Fibroblast of villous mesenchyme (primary cell): Measurements from ENCODE around the gene FAM13A. TPM values are rescaled to one million over a fixed set of nuclear protein-coding genes. Genes with fewer than 3 reads are reported as not detected.
"Not testable (repeated sequence)": the region's sequence is repeated elsewhere in the genome, so short reads cannot be mapped to it uniquely, and the experiment has no call there.

Experiments
- DNase-seq: peaks from one replicate; pipeline ENCODE4 v3.0.0-alpha.2; 2010; ENCODE audit warnings: low read depth
- H3K4me3 ChIP-seq: 2 replicates; pipeline ENCODE4 v1.5.1; 2011; ENCODE audit warnings: low read depth, mild to moderate bottlenecking, low read length
- total RNA-seq: library from RNA; depleted of rRNA; stranded (reverse); fragments of >200 nt; gene quantifications from 2 replicates; pipeline ENCODE4 v1.2.3, GENCODE V29; 2012
- TF ChIP-seq, protein P1 (sequence below): IDR thresholded peaks from 2 replicates; pipeline ENCODE4 v1.5.1; 2012; ENCODE audit warnings: low read depth, mild to moderate bottlenecking, low read length; ENCODE audit not compliant: insufficient read depth

FAM13A gene
- total RNA-seq, 1 donor, result 34.1 TPM

DNA sequence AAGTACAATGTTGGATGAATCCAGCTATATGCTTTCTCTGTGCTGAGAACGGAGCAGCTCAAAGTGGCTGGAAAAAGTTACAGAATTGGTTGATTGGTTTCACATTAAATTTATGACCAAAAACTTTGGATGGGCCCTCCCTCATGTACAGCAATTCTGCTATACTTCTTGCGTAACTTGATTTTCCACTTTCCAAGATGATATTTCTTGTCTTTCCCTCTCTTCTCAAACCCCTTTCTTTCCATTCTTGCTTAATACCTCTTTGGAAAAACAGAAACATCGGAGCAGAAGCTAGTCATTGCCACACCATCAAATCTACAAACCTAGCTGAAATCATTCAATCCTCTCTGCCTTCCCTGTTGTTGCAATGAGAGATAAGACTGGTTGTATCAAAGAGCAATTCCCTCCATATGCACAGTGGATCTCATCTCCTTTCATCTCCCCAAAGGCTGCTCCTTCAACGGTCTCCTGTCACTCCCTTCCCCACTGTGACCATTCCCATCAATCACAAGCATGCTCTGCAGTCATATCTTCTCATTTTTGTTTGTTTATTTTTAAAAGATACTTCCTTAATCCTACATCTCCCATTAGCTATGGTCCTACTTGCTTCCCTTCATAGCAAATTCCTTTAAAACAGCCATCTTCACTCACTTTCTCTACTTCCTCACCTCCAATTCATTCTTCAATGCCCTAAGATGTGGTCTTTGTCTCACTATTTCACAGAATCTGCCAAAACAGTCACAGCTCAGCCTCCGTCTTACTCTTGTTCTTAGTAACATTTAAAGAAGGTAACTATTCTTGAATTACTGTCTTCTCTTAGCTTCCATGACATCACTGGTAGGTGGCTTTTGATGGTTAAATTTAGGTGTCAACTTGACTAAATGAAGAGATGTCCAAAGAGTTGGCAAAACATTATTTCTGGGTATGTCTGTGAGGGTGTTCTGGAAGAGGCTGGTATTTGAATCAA lies 145.5 kb downstream of the FAM13A start:
- no peak overlapping the region for H3K4me3 ChIP-seq
- DNase-seq, result no peak
- TF ChIP-seq, protein P1, sequence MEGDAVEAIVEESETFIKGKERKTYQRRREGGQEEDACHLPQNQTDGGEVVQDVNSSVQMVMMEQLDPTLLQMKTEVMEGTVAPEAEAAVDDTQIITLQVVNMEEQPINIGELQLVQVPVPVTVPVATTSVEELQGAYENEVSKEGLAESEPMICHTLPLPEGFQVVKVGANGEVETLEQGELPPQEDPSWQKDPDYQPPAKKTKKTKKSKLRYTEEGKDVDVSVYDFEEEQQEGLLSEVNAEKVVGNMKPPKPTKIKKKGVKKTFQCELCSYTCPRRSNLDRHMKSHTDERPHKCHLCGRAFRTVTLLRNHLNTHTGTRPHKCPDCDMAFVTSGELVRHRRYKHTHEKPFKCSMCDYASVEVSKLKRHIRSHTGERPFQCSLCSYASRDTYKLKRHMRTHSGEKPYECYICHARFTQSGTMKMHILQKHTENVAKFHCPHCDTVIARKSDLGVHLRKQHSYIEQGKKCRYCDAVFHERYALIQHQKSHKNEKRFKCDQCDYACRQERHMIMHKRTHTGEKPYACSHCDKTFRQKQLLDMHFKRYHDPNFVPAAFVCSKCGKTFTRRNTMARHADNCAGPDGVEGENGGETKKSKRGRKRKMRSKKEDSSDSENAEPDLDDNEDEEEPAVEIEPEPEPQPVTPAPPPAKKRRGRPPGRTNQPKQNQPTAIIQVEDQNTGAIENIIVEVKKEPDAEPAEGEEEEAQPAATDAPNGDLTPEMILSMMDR, result no peak

DNA sequence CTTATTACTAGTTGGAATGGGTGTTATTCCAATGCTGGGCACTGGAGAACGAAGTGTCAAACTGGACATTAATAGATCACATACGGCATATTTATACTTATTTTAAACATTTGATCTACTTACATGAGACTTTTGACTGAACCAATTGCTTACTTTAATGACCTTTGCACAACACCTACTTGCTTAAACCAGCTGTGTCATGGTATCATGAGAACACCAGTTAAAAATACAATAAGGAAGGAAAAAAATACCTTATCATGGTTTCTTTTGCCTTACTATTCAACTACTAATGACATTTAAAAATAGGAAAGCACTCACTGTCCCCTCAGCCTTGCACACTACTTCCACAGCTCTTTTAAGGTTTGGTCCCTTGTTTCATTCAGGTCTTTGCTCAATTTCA lies 146.9 kb downstream of the FAM13A start:
- DNase-seq, result no peak
- TF ChIP-seq, protein P1, result no peak

DNA sequence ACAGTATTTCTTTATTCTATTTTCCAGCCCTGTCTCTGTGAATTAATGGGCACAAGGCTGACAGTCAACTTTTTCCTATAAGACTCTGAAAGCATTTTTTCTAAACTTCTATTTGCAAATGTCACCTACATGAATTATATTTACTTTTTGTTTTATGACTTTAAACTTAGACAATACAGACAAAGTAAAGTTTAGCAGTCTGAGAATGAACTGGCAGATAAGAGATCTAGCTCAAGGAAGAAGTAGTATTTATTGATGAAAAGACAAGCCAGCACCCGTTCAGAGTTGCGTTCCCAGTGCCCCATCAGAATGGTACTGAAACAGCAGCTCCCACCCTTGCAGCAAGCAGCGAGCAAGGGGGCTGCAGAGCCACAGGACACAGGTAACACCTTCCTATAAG lies 148.5 kb downstream of the FAM13A start:
- TF ChIP-seq, protein P1, result no peak
- H3K4me3 ChIP-seq, result no peak overlapping the region
- DNase-seq, result no peak

More for the DNA sequence above, 146.9 kb downstream of the FAM13A start:
- H3K4me3 ChIP-seq, result no peak overlapping the region

DNA sequence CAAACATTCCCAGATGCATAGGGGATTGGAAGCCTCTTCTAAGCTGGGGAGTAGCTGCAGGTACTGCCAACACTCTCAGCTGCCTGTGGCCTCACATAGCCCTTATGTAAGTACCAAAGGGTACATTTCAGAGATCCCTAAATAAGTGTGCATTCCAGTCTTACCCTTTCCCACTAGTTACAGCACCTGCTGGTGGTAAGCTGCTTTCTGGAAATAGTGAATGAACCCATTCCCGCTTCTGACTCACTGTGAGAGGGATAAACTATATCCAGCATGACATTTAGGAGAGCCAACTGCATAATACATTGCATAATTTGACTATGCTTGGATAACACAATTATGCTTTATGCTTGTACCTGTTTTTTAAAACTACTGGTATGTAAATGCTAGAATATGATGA lies 149.0 kb downstream of the FAM13A start:
- no peak overlapping the region for H3K4me3 ChIP-seq
- TF ChIP-seq, protein P1, result no peak
- peak; percentile 47 for DNase-seq

DNA sequence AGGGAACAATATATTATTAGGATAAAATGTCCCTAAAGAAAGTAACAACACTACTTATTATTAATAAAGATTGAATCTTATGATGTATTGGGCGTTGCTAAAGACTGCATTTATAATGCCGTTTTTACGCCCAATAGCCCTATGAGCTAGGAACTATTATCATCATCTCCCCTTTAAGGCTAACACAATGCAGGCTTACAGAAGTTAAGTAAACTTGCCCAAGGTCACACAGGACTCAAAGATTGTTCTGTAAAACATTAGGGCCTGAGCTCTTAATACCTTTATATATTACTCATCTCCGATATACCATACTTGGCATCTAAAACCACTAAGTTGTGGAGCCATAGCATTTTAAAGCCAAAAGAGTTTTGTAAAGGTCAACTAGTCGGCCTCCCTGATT lies 149.5 kb downstream of the FAM13A start:
- no peak overlapping the region for H3K4me3 ChIP-seq
- TF ChIP-seq, protein P1, result no peak
- no peak for DNase-seq

DNA sequence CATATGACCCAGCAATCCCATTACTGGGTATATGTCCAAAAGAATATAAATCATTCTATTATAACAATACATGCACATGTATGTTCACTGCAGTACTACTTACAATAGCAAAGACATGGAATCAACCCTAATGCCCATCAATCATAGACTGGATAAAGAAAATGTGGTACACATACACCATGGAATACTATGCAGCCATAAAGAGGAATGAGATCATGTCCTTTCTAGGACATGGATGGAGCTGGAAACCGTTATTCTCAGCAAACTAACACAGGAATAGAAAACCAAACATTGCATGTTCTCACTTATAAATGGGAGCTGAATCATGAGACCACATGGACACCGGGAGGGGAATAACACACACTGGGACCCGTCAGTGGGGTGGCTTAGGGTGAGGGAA lies 152.7 kb downstream of the FAM13A start:
- not testable (repeated sequence) for DNase-seq, H3K4me3 ChIP-seq

DNA sequence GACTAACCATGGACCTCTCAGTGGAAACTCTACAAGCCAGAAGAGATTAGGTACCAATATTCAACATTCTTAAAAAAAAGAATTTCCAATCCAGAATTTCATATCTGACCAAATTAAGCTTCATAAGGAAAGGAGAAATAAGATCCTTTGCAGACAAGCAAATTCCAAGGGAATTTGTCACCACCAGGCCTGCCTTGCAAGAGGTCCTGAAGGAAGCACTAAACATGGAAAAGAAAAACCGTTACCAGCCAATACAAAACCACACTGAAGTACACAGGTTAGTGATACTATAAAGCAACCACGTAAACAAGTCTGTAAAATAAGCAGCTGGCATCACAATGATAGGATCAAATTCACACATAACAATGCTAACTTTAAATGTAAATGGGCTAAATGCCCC lies 156.6 kb downstream of the FAM13A start:
- H3K4me3 ChIP-seq, result no peak overlapping the region
- DNase-seq, result peak; percentile 53
- TF ChIP-seq, protein P1, result no peak
